Mesothelial cell of epicardium (in vitro differentiated cells): ENCODE data around the gene IFIT1. TPM values are rescaled to one million over a fixed set of nuclear protein-coding genes. Genes with fewer than 3 reads are reported as not detected.
"Not testable (repeated sequence)": the region's sequence is repeated elsewhere in the genome, so short reads cannot be mapped to it uniquely, and the experiment has no call there.

Source experiments
- DNase-seq, 2 experiments: peaks; one replicate each; pipeline ENCODE4 v3.0.0; 2021; ENCODE audit warnings: low spot score in 2 of 2; ENCODE audit not compliant: unreplicated experiment in 2 of 2
- H3K27ac Mint-ChIP-seq: 2 replicates; pipeline ENCODE4 v1.8.0; 2021; ENCODE audit warnings: mixed read lengths
- H3K27me3 Mint-ChIP-seq: 2 replicates; pipeline ENCODE4 v1.8.0; 2021; ENCODE audit warnings: low read depth, mixed read lengths
- H3K36me3 Mint-ChIP-seq: 2 replicates; pipeline ENCODE4 v1.8.0; 2021; ENCODE audit warnings: mixed read lengths
- H3K4me1 Mint-ChIP-seq: 2 replicates; pipeline ENCODE4 v1.8.0; 2021; ENCODE audit warnings: mixed read lengths
- H3K4me3 Mint-ChIP-seq: 2 replicates; pipeline ENCODE4 v1.8.0; 2021; ENCODE audit warnings: mild to moderate bottlenecking, moderate library complexity, mixed read lengths
- H3K9me3 Mint-ChIP-seq: 2 replicates; pipeline ENCODE4 v1.8.0; 2021; ENCODE audit warnings: mixed read lengths
- CTCF ChIP-seq: fragments of 200-600 bp; sonication (generic); IDR thresholded peaks from one replicate; pipeline ENCODE4 v1.5.0; 2021; ENCODE audit warnings: antibody characterized with exemption; ENCODE audit not compliant: unreplicated experiment
- total RNA-seq: library from RNA; stranded (reverse); gene quantifications from 3 replicates; pipeline ENCODE4 v1.2.1, GENCODE V29; 2021

Gene IFIT1
- total RNA-seq, 1 donor from 2014 or later: 44.1 TPM

GRCh38 chr10:89346405-89347254 is 45.8 kb upstream of the IFIT1 start:
- Mint-ChIP-seq H3K27ac (peak overlapping the region; percentile 68), H3K4me3 (no peak overlapping the region), H3K36me3 (no peaks in the 10 kb centered on the region), H3K9me3 (no peaks in the 10 kb centered on the region), H3K4me1 (peaks cover 69% of the 10 kb centered on the region), H3K27me3 (no peaks in the 10 kb centered on the region)
- TF ChIP-seq CTCF: no peak
- no peak for DNase-seq

GRCh38 chr10:89347701-89348457 is 44.5 kb upstream of the IFIT1 start:
- H3K4me3 Mint-ChIP-seq: no peak overlapping the region
- H3K9me3 Mint-ChIP-seq: no peaks in the 10 kb centered on the region
- peak overlapping the region; percentile 77 for H3K27ac Mint-ChIP-seq
- no peak for TF ChIP-seq CTCF
- H3K4me1 Mint-ChIP-seq: peaks cover 75% of the 10 kb centered on the region
- H3K36me3 Mint-ChIP-seq: no peaks in the 10 kb centered on the region
- no peak for DNase-seq
- H3K27me3 Mint-ChIP-seq: no peaks in the 10 kb centered on the region

GRCh38 chr10:89348481-89348880 is 43.9 kb upstream of the IFIT1 start:
- H3K27me3 Mint-ChIP-seq: no peaks in the 10 kb centered on the region
- H3K27ac Mint-ChIP-seq: peak overlapping the region; percentile 77
- H3K36me3 Mint-ChIP-seq: peaks cover 2% of the 10 kb centered on the region

GRCh38 chr10:89348975-89349374 is 43.4 kb upstream of the IFIT1 start:
- Mint-ChIP-seq H3K9me3 (peaks cover 2% of the 10 kb centered on the region), H3K36me3 (peaks cover 4% of the 10 kb centered on the region), H3K4me3 (no peak overlapping the region), H3K27me3 (no peaks in the 10 kb centered on the region), H3K4me1 (peaks cover 71% of the 10 kb centered on the region), H3K27ac (peak overlapping the region; percentile 77)
- DNase-seq: no peak
- no peak for TF ChIP-seq CTCF

More at GRCh38 chr10:89348481-89348880, 43.9 kb upstream of the IFIT1 start:
- H3K9me3 Mint-ChIP-seq: no peaks in the 10 kb centered on the region
- H3K4me1 Mint-ChIP-seq: peaks cover 72% of the 10 kb centered on the region
- no peak for DNase-seq
- H3K4me3 Mint-ChIP-seq: no peak overlapping the region
- TF ChIP-seq CTCF: no peak

- not testable (repeated sequence) for H3K4me3 Mint-ChIP-seq, H3K36me3 Mint-ChIP-seq, H3K27me3 Mint-ChIP-seq, DNase-seq, H3K9me3 Mint-ChIP-seq
- Mint-ChIP-seq H3K4me1 (peaks cover 65% of the 10 kb centered on the region), H3K27ac (peak overlapping the region; percentile 100)
Observed at GRCh38 chr10:89350631-89351315, 41.6 kb upstream of the IFIT1 start.
